GM21360 (cell line): ENCODE data around the gene C2CD4C.
"Not testable (repeated sequence)": the region's sequence is repeated elsewhere in the genome, so short reads cannot be mapped to it uniquely, and the experiment has no call there.

Source experiments
- ATAC-seq: cut with Tn5 transposase; IDR thresholded peaks from one replicate; pipeline ENCODE4 v1.9.1; 2021; ENCODE audit warnings: mild to moderate bottlenecking, moderate library complexity; ENCODE audit not compliant: unreplicated experiment

Gene C2CD4C

DNA sequence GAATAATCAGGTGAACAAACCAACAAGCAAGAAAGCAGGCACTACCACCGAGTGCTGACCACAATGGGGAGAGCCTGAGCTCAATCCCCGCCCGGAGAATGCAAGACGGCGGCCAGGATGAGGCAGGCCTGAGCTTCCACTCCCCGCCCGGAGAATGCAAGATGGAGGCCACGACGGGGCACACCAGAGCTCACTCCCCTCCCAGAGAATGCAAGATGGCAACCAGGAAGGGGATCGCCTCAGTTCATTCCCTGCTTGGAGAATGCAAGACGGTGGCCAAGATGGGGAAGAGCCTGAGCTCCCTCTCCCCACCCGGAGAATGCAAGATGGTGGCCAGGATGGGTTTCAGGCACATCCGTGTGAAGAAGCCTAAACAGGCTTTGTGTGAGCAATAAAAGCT is 39.7 kb downstream of the C2CD4C start:
- no peak for ATAC-seq

GRCh38 chr19:368630-369024 is 40.3 kb downstream of the C2CD4C start:
- ATAC-seq = no peak

DNA sequence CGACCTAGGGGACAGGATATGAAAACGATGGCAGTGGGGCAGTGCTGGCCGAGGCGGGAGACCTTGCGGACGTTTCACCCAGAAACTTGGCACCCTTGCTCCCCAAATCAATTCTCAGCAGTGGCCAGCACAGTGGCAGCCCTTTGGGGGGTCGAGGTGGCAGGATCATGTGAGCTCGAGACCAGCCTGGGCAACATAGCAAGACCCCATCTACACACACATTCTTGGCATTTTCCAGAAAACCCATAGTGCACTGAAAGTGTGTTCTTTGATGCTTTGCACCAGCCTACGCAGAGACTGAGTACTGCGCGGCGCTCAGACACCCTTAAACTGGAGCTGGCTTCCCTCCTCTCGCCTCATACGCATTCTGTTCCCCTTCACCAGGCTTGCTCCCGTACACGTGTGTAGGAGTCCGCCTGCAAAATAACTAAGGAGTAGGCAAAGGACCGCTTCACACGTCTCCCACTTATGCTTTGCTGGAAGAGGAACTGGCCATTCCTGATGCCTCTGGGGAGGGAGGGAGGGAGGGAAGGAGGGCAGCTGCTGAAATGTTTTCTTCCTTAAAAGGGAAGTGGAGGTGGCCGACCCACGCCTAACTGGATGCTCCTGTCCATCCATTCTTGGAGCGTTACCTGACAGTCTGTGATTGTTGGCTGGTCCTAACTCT is 40.9 kb downstream of the C2CD4C start:
- ATAC-seq = no peak

GRCh38 chr19:367561-367960 is 41.4 kb downstream of the C2CD4C start:
- no peak for ATAC-seq

DNA sequence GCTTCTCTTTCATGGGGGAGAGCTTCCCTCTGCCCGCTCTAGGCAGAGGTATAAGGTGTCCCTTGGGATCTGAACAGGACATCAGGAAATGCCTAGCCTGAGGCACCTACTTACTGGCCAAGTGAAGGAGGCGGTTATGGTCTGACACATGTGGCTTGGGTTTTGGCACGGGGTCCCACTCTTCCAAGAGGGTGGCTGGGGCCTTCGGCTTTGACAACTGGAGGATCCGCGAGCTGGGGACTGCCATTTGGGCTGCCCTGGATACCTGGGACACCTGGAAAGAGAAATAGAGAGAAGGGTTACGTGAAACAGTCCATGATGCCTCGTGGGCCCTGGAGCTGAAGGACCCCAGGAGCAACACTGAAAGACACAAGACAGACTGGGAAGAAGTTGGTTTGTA is 42.0 kb downstream of the C2CD4C start:
- no peak for ATAC-seq

DNA sequence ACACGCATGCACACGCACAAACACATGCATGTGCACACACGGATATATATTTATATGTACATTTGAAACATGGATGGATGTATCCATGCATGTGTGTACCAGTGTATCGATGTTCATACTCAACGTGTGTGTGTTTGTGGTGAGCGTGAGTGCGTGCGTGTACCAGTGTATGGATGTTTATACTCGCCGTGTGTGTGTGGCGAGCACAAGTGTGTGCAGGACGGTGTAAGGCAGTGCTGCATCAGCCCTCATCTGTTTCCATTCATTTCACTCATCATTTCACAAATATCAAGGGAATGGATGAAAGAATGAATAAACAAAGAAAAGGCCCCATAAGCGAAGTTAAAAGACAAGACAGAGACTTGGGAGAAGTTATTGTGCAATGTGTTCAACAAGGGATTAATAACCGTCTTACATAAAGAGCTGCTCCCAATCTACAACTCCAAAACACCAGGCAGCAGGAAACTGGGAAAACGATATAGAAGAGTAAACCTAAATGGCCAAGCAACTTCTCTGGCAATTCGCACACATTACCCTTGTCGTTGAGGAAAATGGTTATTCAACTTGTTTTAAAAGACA is 42.7 kb downstream of the C2CD4C start:
- ATAC-seq = no peak

GRCh38 chr19:364496-365287 is 44.3 kb downstream of the C2CD4C start:
- ATAC-seq = no peak

GRCh38 chr19:362683-363082 is 46.3 kb downstream of the C2CD4C start:
- no peak for ATAC-seq

- no peak for ATAC-seq
These were observed 46.8 kb downstream of the C2CD4C start for GRCh38 chr19:362154-362553.

DNA sequence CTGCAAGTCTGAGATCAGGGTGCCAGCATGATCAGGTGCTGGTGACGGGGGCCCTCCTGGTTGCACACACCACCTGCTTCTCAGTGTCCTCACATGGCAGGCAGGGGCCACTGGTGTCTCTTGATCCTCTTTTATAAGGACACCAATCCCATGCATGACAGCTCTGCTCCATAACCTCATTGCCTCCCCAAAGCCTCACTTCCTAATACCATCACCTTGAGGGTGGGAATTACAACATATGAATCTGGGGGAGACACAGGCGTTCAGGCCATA is 49.4 kb downstream of the C2CD4C start:
- no peak for ATAC-seq

DNA sequence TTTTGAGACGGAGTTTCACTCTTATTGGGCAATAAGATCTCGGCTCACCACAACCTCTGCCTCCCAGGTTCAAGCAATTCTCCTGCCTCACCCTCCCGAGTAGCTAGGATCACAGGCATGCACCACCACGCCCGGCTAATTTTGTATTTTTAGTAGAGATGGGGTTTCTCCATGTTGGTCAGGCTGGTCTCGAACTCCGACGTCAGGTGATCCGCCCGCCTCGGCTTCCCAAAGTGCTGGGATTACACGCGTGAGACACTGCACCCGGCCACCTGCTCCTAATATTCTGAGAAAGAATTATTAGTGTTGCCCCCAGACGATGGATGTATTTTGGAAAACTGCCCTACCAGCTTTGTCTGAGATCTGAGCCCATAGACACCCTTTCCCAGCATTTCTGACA is 53.4 kb downstream of the C2CD4C start:
- not testable (repeated sequence) for ATAC-seq
